ENCODE results near the gene ZNF784.

- TF ChIP-seq CTCF (IDR thresholded peaks at IDR 0.05) (no peak), POLR2A (IDR thresholded peaks at IDR 0.05) (no peak), EP300 (IDR thresholded peaks at IDR 0.05) (no peak)
Measured at GRCh38 chr19:55606817-55607216, 17.5 kb downstream of the ZNF784 start.
